WTC11 (cell line): ENCODE data around the gene UQCC3.

Source experiments
- CBFB ChIP-seq: sonication (generic); formaldehyde crosslinking; IDR thresholded peaks from 2 replicates; pipeline ENCODE4 v1.8.1; 2022; ENCODE audit warnings: mild to moderate bottlenecking, low read depth, missing genetic modification reagents
- EMX1 ChIP-seq: fragments of 250-450 bp; sonication (Bioruptor Pico); IDR thresholded peaks from 2 replicates; pipeline ENCODE4 v1.8.0; 2021; ENCODE audit warnings: mild to moderate bottlenecking
- RELA ChIP-seq: sonication (generic); formaldehyde crosslinking; IDR thresholded peaks from 2 replicates; pipeline ENCODE4 v1.8.1; 2022; ENCODE audit warnings: missing genetic modification reagents, mild to moderate bottlenecking, borderline replicate concordance
- SMAD3 ChIP-seq: sonication (generic); formaldehyde crosslinking; IDR thresholded peaks from 2 replicates; pipeline ENCODE4 v1.8.0; 2022; ENCODE audit warnings: missing genetic modification reagents, mild to moderate bottlenecking, borderline replicate concordance
- ZBTB21 ChIP-seq: sonication (generic); formaldehyde crosslinking; IDR thresholded peaks from 2 replicates; pipeline ENCODE4 v1.8.1; 2023; ENCODE audit warnings: mild to moderate bottlenecking, missing genetic modification reagents, borderline replicate concordance
- ZNF423 ChIP-seq: fragments of 250-450 bp; sonication (Bioruptor Pico); IDR thresholded peaks from 2 replicates; pipeline ENCODE4 v2.1.2; 2022; ENCODE audit warnings: mild to moderate bottlenecking, moderate library complexity
- TF ChIP-seq, protein P1 (sequence below): fragments of 200-600 bp; IDR thresholded peaks from 2 replicates; pipeline ENCODE4 v1.8.0; 2022; ENCODE audit warnings: antibody characterized with exemption
- TF ChIP-seq, protein P2 (sequence below): sonication (generic); formaldehyde crosslinking; IDR thresholded peaks from 2 replicates; pipeline ENCODE4 v1.8.1; 2023; ENCODE audit warnings: mild to moderate bottlenecking, moderate library complexity, missing genetic modification reagents
- TF ChIP-seq, protein P3 (sequence below): sonication (generic); formaldehyde crosslinking; conservative IDR thresholded peaks from 2 replicates; pipeline ENCODE4 v1.8.1; 2022; ENCODE audit warnings: mild to moderate bottlenecking, missing genetic modification reagents
- TF ChIP-seq, protein P4 (sequence below): sonication (generic); formaldehyde crosslinking; IDR thresholded peaks from 2 replicates; pipeline ENCODE4 v1.8.1; 2022; ENCODE audit warnings: low read depth, missing genetic modification reagents, borderline replicate concordance

DNA sequence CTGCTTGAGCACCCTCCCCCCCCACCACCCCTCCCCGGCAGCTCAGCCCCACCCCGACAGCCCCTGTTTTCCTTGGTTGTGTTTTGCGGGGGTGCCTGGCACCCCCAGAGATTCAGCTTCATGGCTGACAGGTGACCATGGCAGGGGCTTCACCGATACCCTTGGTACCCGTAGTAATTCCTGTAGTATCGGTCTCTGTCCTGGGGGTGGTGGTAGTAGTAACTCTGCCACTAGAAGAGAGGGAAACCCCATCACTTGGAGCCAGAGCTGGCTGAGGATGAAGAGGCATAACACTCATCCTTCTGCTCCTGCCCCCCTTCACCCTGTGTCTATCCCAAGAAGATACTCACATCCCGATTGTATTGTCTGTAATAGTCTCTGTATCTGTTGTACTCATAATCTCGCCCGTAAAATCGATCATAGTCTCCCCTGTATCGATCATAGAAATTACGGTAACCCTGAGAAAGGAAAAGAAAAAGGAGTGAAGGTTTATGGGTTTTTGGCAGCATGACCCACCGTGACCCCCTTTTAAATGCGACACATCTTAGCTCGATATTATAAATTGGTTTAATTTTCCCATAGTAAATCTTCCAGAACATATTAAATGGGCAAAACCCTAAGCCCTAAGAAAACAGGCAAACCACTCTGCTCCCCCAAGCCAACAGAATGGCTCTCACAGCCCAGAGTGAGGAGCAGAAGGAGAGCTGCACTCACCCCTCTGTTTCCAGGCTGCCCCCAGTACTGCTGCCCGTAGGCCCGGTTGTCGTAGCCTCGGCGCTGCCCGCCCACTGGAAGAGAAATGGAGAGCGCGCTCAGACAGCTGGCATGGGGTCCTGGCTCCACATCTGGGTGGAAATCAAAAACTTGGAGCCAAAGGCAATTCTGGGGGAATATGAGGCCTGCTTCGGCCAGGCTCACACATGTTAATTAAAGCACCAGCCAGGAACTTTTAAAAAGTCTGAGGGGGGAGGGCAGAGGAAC, 44.0 kb downstream of the UQCC3 start:
- TF ChIP-seq ZNF423 (no peak), CBFB (no peak), RELA (no peak), EMX1 (CRISPR knock-in tag) (no peak), ZBTB21 (CRISPR knock-in tag) (no peak), SMAD3 (CRISPR knock-in tag) (no peak)
- TF ChIP-seq, protein P1, sequence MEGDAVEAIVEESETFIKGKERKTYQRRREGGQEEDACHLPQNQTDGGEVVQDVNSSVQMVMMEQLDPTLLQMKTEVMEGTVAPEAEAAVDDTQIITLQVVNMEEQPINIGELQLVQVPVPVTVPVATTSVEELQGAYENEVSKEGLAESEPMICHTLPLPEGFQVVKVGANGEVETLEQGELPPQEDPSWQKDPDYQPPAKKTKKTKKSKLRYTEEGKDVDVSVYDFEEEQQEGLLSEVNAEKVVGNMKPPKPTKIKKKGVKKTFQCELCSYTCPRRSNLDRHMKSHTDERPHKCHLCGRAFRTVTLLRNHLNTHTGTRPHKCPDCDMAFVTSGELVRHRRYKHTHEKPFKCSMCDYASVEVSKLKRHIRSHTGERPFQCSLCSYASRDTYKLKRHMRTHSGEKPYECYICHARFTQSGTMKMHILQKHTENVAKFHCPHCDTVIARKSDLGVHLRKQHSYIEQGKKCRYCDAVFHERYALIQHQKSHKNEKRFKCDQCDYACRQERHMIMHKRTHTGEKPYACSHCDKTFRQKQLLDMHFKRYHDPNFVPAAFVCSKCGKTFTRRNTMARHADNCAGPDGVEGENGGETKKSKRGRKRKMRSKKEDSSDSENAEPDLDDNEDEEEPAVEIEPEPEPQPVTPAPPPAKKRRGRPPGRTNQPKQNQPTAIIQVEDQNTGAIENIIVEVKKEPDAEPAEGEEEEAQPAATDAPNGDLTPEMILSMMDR = no peak
- TF ChIP-seq, protein P2, sequence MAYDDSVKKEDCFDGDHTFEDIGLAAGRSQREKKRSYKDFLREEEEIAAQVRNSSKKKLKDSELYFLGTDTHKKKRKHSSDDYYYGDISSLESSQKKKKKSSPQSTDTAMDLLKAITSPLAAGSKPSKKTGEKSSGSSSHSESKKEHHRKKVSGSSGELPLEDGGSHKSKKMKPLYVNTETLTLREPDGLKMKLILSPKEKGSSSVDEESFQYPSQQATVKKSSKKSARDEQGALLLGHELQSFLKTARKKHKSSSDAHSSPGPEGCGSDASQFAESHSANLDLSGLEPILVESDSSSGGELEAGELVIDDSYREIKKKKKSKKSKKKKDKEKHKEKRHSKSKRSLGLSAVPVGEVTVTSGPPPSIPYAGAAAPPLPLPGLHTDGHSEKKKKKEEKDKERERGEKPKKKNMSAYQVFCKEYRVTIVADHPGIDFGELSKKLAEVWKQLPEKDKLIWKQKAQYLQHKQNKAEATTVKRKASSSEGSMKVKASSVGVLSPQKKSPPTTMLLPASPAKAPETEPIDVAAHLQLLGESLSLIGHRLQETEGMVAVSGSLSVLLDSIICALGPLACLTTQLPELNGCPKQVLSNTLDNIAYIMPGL (CRISPR knock-in tag) = no peak
- TF ChIP-seq, protein P3, sequence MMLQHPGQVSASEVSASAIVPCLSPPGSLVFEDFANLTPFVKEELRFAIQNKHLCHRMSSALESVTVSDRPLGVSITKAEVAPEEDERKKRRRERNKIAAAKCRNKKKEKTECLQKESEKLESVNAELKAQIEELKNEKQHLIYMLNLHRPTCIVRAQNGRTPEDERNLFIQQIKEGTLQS = no peak
- TF ChIP-seq, protein P4, sequence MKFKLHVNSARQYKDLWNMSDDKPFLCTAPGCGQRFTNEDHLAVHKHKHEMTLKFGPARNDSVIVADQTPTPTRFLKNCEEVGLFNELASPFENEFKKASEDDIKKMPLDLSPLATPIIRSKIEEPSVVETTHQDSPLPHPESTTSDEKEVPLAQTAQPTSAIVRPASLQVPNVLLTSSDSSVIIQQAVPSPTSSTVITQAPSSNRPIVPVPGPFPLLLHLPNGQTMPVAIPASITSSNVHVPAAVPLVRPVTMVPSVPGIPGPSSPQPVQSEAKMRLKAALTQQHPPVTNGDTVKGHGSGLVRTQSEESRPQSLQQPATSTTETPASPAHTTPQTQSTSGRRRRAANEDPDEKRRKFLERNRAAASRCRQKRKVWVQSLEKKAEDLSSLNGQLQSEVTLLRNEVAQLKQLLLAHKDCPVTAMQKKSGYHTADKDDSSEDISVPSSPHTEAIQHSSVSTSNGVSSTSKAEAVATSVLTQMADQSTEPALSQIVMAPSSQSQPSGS (CRISPR knock-in tag) = no peak
